ENCODE data around the gene MRE11.

GRCh38 chr11:94519478-94520084 is 25.9 kb upstream of the MRE11 start:
- TF ChIP-seq NR3C1 (CRISPR knock-in tag; IDR thresholded peaks at IDR 0.05) (no peak), KDM2B (CRISPR knock-in tag; IDR thresholded peaks at IDR 0.05) (no peak), MTF1 (CRISPR knock-in tag; IDR thresholded peaks at IDR 0.05; ENCODE audit: borderline replicate concordance) (no peak), ZNF134 (CRISPR knock-in tag; conservative IDR thresholded peaks at IDR 0.05) (no peak), POU5F1 (IDR thresholded peaks at IDR 0.05; ENCODE audit: borderline replicate concordance, low read depth, low read length, partially characterized antibody) (no peak), KLF6 (CRISPR knock-in tag; IDR thresholded peaks at IDR 0.05; ENCODE audit: borderline replicate concordance) (no peak), YY1 (IDR thresholded peaks at IDR 0.05; ENCODE audit: borderline replicate concordance in 1 of 3, control insufficient read depth in 1 of 3, extremely low read depth in 1 of 3, insufficient read depth in 3 of 3, insufficient read length in 1 of 3, insufficient replicate concordance in 2 of 3, low read depth in 1 of 3, low read length in 2 of 3) (no peak), ZNF3 (CRISPR knock-in tag; IDR thresholded peaks at IDR 0.05) (no peak), HNRNPL (IDR thresholded peaks at IDR 0.05; ENCODE audit: low read depth, low read length) (no peak)

Measured in K562 (cell line).